HG03558 (cell line): ENCODE measurements around the gene ZMYND11.
"Not testable (repeated sequence)": the region's sequence is repeated elsewhere in the genome, so short reads cannot be mapped to it uniquely, and the experiment has no call there.

Experiments used
- ATAC-seq: cut with Tn5 transposase; IDR thresholded peaks from one replicate; pipeline ENCODE4 v1.9.1; 2021; ENCODE audit warnings: moderate number of reproducible peaks; ENCODE audit not compliant: unreplicated experiment; ENCODE audit errors: extremely low read depth

The ZMYND11 gene

DNA sequence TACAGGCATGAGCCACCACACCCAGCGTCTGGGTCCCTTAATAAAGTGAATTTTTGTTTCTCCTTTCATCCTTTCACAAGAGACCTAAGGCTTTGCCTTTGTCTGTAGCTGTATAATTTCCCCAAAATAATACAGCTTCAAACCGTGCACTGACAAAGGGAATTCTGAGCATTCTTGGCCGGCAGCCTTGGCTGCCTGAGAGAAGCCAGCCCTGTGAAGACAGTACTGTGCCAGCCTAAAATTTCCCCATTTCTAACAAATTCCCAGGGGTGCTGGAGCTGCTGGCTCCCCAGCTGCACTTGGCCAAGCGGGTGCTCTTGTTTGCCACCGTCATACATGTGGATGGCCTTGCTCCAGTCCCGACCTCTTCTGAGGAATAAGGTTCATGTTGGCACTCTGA, 106.2 kb downstream of the ZMYND11 start:
- no peak for ATAC-seq

DNA sequence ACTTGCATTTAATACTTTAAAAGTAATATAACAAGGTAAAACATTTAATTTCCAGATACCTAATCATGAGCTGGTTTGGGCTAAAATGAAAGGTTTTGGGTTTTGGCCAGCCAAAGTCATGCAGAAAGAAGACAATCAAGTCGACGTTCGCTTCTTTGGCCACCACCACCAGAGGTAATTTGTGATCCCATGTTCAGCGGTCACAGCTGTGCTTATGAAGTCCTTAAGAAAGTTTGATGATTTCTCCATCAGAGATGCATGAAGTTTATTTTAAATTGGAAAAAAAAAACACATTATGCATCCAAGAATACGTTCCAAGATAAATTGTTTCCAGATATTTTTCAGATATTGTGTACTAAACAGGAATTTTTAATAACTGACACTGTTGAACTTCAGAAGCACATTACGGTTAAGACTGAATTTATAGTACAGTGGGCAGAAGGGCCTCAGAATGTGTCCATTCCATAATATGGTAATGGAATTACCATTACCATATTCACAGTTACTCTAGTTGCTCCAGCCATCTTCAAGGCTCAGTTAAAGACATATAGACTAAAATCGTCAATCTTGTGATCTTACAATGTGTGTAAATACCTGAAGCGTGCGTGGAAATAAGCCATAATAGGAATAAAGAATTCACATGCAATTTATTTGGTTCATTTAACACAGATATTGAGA, 106.8 kb downstream of the ZMYND11 start:
- no peak for ATAC-seq

DNA sequence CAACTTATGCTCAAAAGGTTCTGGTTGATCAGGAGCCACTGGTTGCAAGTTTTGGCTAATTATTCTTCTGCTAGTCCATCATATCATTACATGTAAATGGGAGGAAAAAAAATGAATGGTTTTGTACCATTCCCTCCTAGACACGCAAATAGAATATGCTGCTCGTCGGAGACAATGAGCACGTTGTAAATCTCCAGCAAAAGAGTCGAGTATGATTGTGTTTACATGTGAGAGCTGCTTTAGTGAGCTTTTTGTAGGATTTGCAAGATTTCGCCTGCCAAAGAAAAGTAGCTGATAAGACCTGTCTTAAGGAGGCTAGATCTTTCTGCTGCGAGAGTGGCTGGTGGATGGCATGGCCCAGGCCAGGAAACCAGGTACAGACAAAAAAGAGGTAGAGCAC, 109.0 kb downstream of the ZMYND11 start:
- no peak for ATAC-seq

DNA sequence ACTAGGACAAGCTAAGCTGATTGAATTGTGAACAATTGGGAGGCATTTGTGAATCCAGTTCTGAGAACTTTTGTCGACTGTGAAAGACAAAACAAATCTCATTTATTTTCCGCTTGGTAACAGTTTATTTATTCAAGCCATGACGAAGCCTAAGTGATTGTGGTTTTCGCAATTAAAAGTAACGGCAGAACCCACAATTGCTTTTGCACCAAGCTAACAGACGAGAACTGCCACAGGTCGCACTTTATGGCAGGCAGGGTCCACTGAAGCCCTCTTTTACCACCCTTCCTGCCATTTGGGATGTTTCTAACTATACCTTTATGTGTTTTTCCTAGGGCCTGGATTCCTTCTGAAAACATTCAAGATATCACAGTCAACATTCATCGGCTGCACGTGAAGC, 111.2 kb downstream of the ZMYND11 start:
- no peak for ATAC-seq

GRCh38 chr10:247480-247879, 112.2 kb downstream of the ZMYND11 start:
- ATAC-seq: no peak

DNA sequence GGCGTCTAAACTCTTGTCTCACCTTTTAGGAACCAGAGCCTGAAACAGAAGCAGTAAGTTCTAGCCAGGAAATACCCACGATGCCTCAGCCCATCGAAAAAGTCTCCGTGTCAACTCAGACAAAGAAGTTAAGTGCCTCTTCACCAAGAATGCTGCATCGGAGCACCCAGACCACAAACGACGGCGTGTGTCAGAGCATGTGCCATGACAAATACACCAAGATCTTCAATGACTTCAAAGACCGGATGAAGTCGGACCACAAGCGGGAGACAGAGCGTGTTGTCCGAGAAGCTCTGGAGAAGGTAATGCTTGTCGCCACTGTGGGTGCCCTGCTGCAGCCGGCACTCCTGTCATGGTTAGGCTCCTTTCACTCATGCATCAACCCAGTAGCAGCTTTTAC, 113.1 kb downstream of the ZMYND11 start:
- no peak for ATAC-seq

- ATAC-seq: no peak
These were observed 116.8 kb downstream of the ZMYND11 start for GRCh38 chr10:251982-252582.

GRCh38 chr10:260819-261429, 125.7 kb downstream of the ZMYND11 start:
- no peak for ATAC-seq

GRCh38 chr10:264160-265073, 129.2 kb downstream of the ZMYND11 start:
- ATAC-seq: not testable (repeated sequence)

DNA sequence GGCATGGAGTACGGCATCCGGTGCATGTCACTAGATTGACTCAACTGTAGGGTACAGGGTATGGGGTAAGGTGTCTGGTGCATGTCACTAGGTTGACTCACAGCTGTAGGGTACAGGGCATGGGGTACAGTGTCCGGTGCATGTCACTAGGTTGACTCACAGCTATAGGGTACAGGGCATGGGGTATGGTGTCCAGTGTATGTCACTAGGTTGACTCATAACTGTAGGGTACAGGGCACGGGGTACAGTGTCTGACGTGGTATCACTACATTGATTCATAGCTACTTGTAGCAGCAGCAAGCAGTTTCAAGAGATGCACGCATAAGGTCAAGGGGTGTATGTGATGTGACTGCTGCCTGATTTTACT, 129.8 kb downstream of the ZMYND11 start:
- not testable (repeated sequence) for ATAC-seq

DNA sequence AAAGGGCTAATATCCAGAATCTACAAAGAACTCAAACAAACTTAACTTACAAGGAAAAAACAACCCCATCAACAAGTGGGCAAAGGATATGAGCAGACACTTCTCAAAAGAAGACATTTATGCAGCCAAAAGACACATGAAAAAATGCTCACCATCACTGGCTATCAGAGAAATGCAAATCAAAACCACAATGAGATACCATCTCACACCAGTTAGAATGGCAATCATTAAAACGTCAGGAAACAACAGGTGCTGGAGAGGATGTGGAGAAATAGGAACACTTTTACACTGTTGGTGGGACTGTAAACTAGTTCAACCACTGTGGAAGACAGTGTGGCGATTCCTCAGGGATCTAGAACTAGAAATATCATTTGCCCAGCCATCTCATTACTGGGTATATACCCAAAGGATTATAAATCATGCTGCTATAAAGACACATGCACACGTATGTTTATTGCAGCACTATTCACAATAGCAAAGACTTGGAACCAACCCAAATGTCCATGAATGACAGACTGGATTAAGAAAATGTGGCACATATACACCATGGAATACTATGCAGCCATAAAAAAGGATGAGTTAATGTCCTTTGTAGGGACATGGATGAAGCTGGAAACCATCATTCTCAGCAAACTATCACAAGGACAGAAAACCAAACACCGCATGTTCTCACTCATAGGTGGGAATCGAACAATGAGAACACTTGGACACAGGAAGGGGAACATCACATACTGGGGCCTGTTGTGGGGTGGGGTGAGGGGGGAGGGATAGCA, 130.7 kb downstream of the ZMYND11 start:
- ATAC-seq: not testable (repeated sequence)

- no peak for ATAC-seq
These were observed 131.7 kb downstream of the ZMYND11 start for GRCh38 chr10:266974-267425.

GRCh38 chr10:267705-268104, 132.4 kb downstream of the ZMYND11 start:
- no peak for ATAC-seq

- no peak for ATAC-seq
These were observed 134.3 kb downstream of the ZMYND11 start for GRCh38 chr10:269440-270074.

- no peak for ATAC-seq
These were observed 135.9 kb downstream of the ZMYND11 start for GRCh38 chr10:271201-271600.

DNA sequence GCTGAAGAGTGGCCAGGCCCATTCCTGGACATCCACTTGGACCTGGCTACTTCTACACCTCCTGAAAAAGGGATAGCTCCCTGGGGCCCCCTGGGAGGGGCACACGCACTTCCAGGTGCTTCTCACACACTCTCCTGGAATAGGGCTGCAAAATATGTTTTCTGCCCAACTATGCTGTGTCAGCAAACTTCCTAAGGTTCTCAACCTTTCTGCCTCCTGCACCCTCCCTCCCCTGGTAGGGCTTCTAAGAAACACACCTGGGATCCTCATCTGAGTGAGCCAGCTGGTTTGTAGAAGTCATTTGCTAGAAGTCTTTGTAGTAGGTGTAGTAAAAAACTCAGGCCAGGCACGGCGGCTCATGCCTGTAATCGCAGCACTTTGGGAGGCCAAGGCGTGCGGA, 136.5 kb downstream of the ZMYND11 start:
- no peak for ATAC-seq

GRCh38 chr10:273088-273487, 137.8 kb downstream of the ZMYND11 start:
- no peak for ATAC-seq

- ATAC-seq: no peak
These were observed 139.6 kb downstream of the ZMYND11 start for GRCh38 chr10:274866-275265.

DNA sequence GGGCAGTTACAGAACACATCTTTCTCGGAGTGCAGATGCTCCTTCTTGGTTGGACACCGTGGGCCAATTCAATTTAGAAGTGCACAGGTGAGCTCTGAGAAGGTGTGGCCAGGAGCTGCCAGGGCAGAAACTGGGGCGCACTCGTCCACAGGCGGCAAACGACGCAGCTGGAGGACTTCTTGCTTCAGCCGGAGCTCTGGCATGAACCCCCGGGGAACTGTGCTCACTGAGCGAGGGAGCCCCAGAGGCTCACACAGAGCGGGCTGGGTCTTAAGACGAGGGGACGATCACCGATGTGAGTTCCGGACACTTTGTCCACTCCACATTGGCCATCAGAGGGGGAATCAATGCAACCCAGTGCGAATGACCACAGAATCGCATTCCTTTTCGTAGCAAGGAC, 140.4 kb downstream of the ZMYND11 start:
- no peak for ATAC-seq

GRCh38 chr10:277963-278362, 142.7 kb downstream of the ZMYND11 start:
- no peak for ATAC-seq
